Pancreas (tissue), 10 donors: ENCODE measurements around the gene HES4. TPM values are rescaled to one million over a fixed set of nuclear protein-coding genes. Genes with fewer than 3 reads are reported as not detected.

Experiments
- ATAC-seq, 4 donors: fragments of 200-7000 bp; cut with Tn5 transposase; one replicate each; pipeline versions ENCODE4 v1.8.0 to v1.9.1; 2020; ENCODE audit warnings: mild to moderate bottlenecking in 4 of 4, moderate library complexity in 4 of 4
- DNase-seq, 6 donors: peaks; one replicate each; pipeline ENCODE4 v3.0.0-alpha.2; 2020
- FAIRE-seq: peaks from 2 replicates; lab custom pipeline; 2012; peaks lifted over from hg19 to GRCh38; lab: Jason Lieb, UNC
- H3K27ac ChIP-seq, 4 donors: fragments of 200-600 bp; sonication (generic); 1 replicate in 3 of 4; 2 replicates in 1 of 4; pipeline versions ENCODE4 v1.5.0 to v1.8.0; 2020
- H3K27me3 ChIP-seq, 4 donors: fragments of 200-600 bp; one replicate each; pipeline ENCODE4 v1.8.0; 2021
- H3K36me3 ChIP-seq, 3 donors: fragments of 200-600 bp; sonication (generic) in 1 of 3; one replicate each; pipeline versions ENCODE4 v1.5.0 to v1.8.0; 2020 to 2021
- H3K4me1 ChIP-seq, 3 donors: fragments of 200-600 bp; one replicate each; pipeline ENCODE4 v1.8.0; 2021
- H3K4me3 ChIP-seq, 4 donors: fragments of 200-600 bp; sonication (generic) in 2 of 4; one replicate each; pipeline versions ENCODE4 v1.5.0 to v1.8.0; 2020 to 2021
- H3K9me3 ChIP-seq, 4 donors: fragments of 200-600 bp; one replicate each; pipeline ENCODE4 v1.8.0; 2021
- WGBS, 2 donors: extraction: QIAGEN DNeasy Blood & Tissue Kit; methylation state at CpG; one replicate each; pipeline ENCODE4 v1.1.7; 2013; 5-methylcytosine and 5-hydroxymethylcytosine counted together
- intact Hi-C, 3 donors: fragments of 100-400 bp; cut with DNase I; formaldehyde crosslinking; loops; one replicate each; pipeline versions ENCODE4 v1.11.1 to v1.14.2; 2022
- polyA plus RNA-seq, 2 donors: library from polyadenylated mRNA; stranded (reverse); fragments of 200-250 nt; gene quantifications; one replicate each; pipeline ENCODE4 v1.2.3, GENCODE V29; 2013
- total RNA-seq, 6 donors: library from RNA; stranded (reverse); fragmentation: NEBNext Ultra II Directional in 4 of 6; extraction: Animal tissue kit (Norgen Biotek cat#: 25700) in 4 of 6; gene quantifications; one replicate each; pipeline versions ENCODE4 v1.2.1 to v1.2.4, GENCODE V29; 2021 to 2023
- TF ChIP-seq, protein P1 (sequence below), 4 donors: fragments of 200-600 bp; sonication (generic) in 3 of 4; IDR thresholded peaks; one replicate each; pipeline versions ENCODE4 v1.5.0 to v1.8.0; 2021; ENCODE audit warnings: antibody characterized with exemption in 4 of 4
- donor health status: healthy with polysubstance abuse.
- donor health status: DM: no; HTN: no; CAD: no; lungs with moderate emphysema.
- donor health status: DM: no; HTN: no; CAD: no.
- donor health status: control.
- donor health status: control.
- donor health status: Bipolar disorder and iron deficiency.
- donor health status: DM: yes; HTN: yes; CAD: no.
- donor health status: DM: no; HTN: no; CAD: no.
- donor health status: DM: no; HTN: no; CAD: no.
- donor health status: DM: yes; HTN: yes; CAD: no.

HES4 gene
- total and polyA plus RNA-seq, 8 donors, result 13.2 to 46.4 (median 25.6) TPM

DNA sequence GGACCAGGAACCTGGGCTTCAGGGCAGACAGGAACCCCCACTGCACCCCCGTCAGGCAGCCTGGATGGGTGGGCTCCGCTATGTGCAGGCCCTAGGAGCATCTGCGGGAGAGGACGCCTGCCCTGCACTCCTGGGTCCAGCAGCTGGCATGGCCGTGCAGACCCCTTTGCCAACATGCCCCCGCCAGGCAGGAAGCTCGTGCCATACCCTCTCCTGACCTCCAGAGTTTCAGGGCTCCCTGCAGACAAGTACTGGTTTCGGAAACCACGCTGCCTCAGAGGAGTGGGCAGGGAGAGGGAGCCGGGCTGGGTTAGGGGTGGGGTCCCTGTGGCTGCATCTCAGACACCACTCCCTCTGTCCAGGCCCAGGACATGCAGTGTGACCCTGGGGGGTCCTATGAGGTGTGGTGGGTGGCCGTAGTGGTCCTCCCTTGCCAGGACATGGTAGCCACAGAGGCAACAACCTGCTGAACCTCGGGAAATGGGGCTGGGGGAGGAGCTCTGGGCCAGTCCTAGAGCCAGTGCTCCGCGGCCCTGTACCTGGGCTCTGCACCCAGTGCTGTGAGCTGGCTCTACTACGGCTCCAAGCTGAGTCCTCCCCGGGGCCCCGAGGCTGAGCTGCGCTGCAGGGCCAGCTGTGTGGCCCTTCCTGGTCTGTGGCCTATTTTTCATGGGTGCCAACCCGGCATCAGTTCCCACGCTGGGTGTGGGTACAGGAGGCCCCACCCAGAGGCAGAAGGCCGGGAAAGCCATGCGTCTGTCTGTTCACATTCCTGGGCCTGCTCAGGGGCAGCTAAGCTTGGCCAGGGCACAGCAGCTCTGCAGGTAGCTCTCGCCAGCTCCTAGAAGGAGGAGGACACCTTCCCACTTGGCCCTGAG, 32.2 kb downstream of the HES4 start:
- WGBS, 2 donors, result 57 to 65% methylated on average over 23 of the region's 23 CpGs
- ATAC-seq, result peak in 1 of 4 donors; percentile 4
- no peak for FAIRE-seq
- H3K4me1 ChIP-seq, result peaks cover 0 to 9% (median 0%) of the 10 kb centered on the region in 3 donors
- DNase-seq, result peak in 2 of 6 donors; percentile 45 to 72
- H3K27ac ChIP-seq, result no peak overlapping the region
- H3K36me3 ChIP-seq, result no peaks in the 10 kb centered on the region
- peaks cover 0 to 17% (median 3%) of the 10 kb centered on the region in 4 donors for H3K27me3 ChIP-seq
- intact Hi-C loops, result no loop called here
- no peaks in the 10 kb centered on the region for H3K9me3 ChIP-seq
- peak overlapping the region in 1 of 4 donors; percentile 76 for H3K4me3 ChIP-seq
- TF ChIP-seq, protein P1, sequence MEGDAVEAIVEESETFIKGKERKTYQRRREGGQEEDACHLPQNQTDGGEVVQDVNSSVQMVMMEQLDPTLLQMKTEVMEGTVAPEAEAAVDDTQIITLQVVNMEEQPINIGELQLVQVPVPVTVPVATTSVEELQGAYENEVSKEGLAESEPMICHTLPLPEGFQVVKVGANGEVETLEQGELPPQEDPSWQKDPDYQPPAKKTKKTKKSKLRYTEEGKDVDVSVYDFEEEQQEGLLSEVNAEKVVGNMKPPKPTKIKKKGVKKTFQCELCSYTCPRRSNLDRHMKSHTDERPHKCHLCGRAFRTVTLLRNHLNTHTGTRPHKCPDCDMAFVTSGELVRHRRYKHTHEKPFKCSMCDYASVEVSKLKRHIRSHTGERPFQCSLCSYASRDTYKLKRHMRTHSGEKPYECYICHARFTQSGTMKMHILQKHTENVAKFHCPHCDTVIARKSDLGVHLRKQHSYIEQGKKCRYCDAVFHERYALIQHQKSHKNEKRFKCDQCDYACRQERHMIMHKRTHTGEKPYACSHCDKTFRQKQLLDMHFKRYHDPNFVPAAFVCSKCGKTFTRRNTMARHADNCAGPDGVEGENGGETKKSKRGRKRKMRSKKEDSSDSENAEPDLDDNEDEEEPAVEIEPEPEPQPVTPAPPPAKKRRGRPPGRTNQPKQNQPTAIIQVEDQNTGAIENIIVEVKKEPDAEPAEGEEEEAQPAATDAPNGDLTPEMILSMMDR (IDR thresholded peaks at IDR 0.05), result no peak

DNA sequence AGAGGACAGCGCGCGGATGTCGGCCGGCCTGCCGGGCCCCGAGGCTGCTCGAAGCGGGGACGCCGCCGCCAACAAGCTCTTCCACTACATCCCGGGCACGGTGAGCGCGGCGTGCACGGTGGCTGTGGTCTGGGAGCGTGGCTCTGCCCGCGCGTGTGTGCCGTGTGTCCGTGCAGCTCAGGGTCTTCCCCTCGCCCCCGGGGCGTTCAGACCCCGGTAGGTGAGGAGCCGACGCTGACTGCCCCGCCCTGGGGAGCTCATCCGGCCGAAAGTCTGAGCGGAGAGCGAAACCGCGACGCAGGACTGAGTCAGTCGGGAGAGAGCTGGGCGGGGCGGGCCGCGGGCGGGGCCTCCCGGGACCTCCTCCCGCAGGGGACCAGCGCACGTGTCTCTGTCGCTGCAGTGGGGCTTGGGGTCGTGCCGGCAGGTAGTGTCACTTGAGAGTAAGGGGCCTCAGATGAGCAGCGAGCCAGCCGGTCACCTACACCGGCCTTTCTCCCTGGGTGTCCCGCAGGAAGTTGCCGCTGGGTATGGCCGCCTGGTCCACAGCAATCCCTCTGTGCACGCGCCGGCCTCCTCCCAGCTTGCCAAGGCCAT, 33.1 kb downstream of the HES4 start:
- intact Hi-C loops, result no loop called here
- Histone ChIP-seq H3K4me1 (peaks cover 0 to 9% (median 0%) of the 10 kb centered on the region in 3 donors), H3K27me3 (peaks cover 0 to 14% (median 3%) of the 10 kb centered on the region in 4 donors), H3K9me3 (no peaks in the 10 kb centered on the region), H3K36me3 (no peaks in the 10 kb centered on the region), H3K27ac (peak overlapping the region; percentile 31 to 89 (median 68)), H3K4me3 (peak overlapping the region; percentile 34 to 76 (median 66))
- peak; percentile 52 to 89 (median 74) for DNase-seq
- WGBS, 2 donors, result 0 to 1% methylated on average over 46 to 60 of the region's 60 CpGs
- TF ChIP-seq, protein P1 (IDR thresholded peaks at IDR 0.05), result no peak
- FAIRE-seq, result no peak
- ATAC-seq, result peak; percentile 80 to 89 (median 86)

DNA sequence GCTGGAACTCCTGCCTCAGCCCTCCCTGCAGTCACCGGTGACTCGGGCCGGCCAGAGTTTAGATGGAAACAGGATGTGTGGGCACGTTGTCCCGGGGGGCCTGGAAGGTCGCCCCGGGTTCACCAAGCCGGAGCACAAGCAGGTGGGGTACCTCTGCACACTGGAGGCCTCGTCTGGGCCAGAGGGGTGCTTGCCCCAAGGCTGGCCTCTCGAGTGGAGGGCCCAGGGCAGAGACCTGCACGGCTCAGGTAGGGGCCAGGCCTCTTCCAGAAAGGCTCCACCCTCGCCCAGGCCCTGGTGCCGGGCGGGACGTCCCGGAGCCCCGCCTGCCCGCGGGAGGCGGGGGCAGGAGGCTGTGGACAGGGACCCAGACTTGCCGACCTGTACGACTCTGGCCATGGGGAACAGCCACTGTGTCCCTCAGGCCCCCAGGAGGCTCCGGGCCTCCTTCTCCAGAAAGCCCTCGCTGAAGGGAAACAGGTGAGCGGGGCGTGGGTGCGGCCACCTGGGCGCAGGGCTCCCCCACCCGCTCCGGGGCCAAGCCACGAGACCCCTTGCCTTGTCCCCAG, 33.7 kb downstream of the HES4 start, which contains the start of gene PLEKHN1:
TSS of gene PLEKHN1 (plus strand) at position 348 of the 569 bp plus-strand sequence. CDS start at position 398, 50 bp downstream.
- DNase-seq, result peak in 4 of 6 donors; percentile 51 to 83 (median 68)

GRCh38 chr1:965526-966134, 34.3 kb downstream of the HES4 start:
- TF ChIP-seq, protein P1 (IDR thresholded peaks at IDR 0.05), result no peak
- Histone ChIP-seq H3K36me3 (no peaks in the 10 kb centered on the region), H3K9me3 (no peaks in the 10 kb centered on the region), H3K4me1 (peaks cover 0 to 9% (median 3%) of the 10 kb centered on the region in 3 donors), H3K27me3 (peaks cover 0 to 4% (median 1%) of the 10 kb centered on the region in 4 donors), H3K27ac (peak overlapping the region in 2 of 4 donors; percentile 83 to 89), H3K4me3 (peak overlapping the region in 1 of 4 donors; percentile 76)
- peak in 2 of 6 donors; percentile 25 to 71 for DNase-seq
- 87 to 92% methylated on average over 22 to 26 of the region's 26 CpGs for WGBS, 2 donors
- intact Hi-C loops, result no loop called here
- FAIRE-seq, result no peak
- no peak for ATAC-seq

More for the DNA sequence above, 33.7 kb downstream of the HES4 start, which contains the start of gene PLEKHN1:
- Histone ChIP-seq H3K27ac (peak within 1 kb of the TSS; percentile 31 to 89 (median 68)), H3K27me3 (peaks cover 0 to 10% (median 3%) of the 10 kb centered on the region in 4 donors), H3K4me1 (peaks cover 0 to 9% (median 3%) of the 10 kb centered on the region in 3 donors), H3K36me3 (no peaks in the 10 kb centered on the region), H3K9me3 (no peaks in the 10 kb centered on the region), H3K4me3 (peak within 1 kb of the TSS; percentile 34 to 76 (median 66))
- FAIRE-seq, result no peak
- peak; percentile 72 to 90 (median 82) for ATAC-seq
- intact Hi-C loops, result no loop called here
- TF ChIP-seq, protein P1 (IDR thresholded peaks at IDR 0.05), result no peak
- 10 to 15% methylated on average over 28 to 30 of the region's 31 CpGs for WGBS, 2 donors
